GM12801 (cell line): ENCODE data around the gene CHN2.

Source experiments
- CTCF ChIP-seq: IDR thresholded peaks from one replicate; pipeline ENCODE4 v1.5.1; 2011; ENCODE audit warnings: control low read depth; ENCODE audit not compliant: insufficient read length; ENCODE audit errors: extremely low read depth

CHN2 gene

GRCh38 chr7:29319719-29320521, 125.3 kb downstream of the CHN2 start:
- TF ChIP-seq CTCF, result no peak

- no peak for TF ChIP-seq CTCF
These were observed 126.0 kb downstream of the CHN2 start for GRCh38 chr7:29320577-29320976.

- no peak for TF ChIP-seq CTCF
These were observed 127.6 kb downstream of the CHN2 start for GRCh38 chr7:29322023-29322712.

GRCh38 chr7:29325476-29325875, 130.9 kb downstream of the CHN2 start:
- TF ChIP-seq CTCF, result no peak

GRCh38 chr7:29326864-29327263, 132.3 kb downstream of the CHN2 start:
- TF ChIP-seq CTCF, result no peak

- no peak for TF ChIP-seq CTCF
These were observed 132.9 kb downstream of the CHN2 start for GRCh38 chr7:29327455-29327854.

GRCh38 chr7:29328045-29328444, 133.5 kb downstream of the CHN2 start:
- no peak for TF ChIP-seq CTCF
